ENCODE measurements around the gene OR6Y1.

Gene OR6Y1

DNA sequence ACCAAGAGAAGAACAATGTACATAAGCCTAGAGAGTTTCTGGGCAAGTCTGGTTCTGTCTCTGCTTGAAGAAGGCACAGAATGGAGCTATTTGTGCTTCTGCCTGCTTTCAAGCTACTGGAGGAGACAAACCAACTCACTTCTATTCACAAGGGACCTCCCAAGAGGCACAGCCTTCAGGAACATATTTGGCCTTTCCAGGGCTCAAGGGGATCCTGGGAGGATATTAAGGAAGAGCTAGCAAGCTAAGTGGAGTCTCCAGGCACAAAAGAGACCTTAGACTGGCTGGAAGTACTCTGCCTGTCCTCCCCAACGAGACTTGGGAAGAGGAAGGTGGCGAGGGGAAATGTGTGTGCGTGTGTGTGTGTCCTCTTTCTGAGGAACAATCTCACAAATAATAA is at the start of gene OR6Y1:
TSS of gene OR6Y1 (minus strand) at position 54 of the 400 bp plus-strand sequence. CDS start 6,300 bp downstream, outside the sequence.
- no peak for DNase-seq

- no peak for DNase-seq
Measured at GRCh38 chr1:158600735-158601134, 46.5 kb upstream of the OR6Y1 start.

- no peak for DNase-seq
Measured at GRCh38 chr1:158586942-158587341, 32.7 kb upstream of the OR6Y1 start.

GRCh38 chr1:158583962-158584361 is 29.8 kb upstream of the OR6Y1 start:
- DNase-seq: no peak

GRCh38 chr1:158579733-158580132 is 25.5 kb upstream of the OR6Y1 start, which contains the start of gene OR10X1:
Gene OR10X1, minus strand, starts transcription at chr1:158579899. Its CDS starts 0 bp downstream, at chr1:158579899.
- DNase-seq: no peak

- no peak for DNase-seq
Measured at GRCh38 chr1:158577561-158577960, 23.4 kb upstream of the OR6Y1 start.

DNA sequence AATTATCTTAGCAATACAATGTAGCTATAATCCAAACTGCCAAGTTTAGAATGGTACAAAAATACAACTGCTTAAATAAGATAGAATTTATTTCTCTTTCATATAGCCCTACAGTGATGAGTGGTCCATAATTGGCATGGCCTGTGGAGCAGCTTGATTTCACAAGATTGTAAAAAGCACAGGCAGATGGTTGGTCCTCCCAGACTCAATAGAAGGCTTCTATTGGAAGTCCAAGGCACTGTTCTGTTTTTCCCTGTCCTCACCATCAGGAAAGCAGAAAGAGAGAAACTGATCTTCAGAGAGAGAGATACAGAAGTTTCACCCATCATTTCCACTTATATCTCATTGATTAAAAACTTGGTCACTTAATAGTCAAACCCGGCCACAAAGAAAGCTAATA is 18.0 kb upstream of the OR6Y1 start:
- no peak for DNase-seq

DNA sequence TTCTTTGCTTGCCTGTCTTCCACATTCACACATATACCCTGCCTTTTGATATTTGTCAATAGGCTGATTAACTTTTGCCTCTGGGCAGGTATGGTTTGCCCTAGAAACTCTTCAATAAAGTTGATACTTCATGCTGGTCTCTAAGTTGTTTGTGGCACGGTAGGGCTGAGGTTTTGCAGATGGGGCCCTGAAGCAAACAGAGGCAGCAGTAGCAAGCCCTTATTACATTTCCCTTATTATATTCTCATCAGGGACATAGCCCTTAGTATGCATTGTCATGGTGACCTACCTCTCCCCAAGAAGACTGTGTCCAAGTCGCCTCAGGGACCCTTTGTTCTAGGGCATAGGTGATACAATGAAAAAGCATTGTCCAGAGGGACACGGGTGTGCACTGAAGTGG is 16.3 kb upstream of the OR6Y1 start, which contains the start of gene OR6P1:
TSS of gene OR6P1 (minus strand) at position 101 of the 400 bp plus-strand sequence. CDS start 6,976 bp downstream, outside the sequence.
- no peak for DNase-seq

DNA sequence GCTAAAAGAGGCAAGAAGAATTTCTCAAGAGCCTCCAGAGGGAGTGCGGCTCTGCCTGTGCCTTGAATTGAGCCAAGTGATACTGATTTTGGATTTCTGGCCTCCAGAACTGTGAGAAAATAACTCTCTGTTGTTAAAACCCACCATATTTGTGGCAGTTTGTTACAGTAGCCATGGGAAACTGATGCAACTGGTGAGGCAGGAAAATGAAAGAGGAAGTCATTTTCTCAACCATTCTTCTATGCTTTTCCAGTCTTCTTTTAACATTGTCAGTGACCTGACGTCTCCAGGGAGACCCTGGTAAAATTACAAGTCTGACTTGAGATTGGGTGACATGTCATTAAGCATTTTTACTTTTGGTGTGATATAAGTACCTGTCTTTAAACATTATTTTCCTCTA is 10.4 kb upstream of the OR6Y1 start:
- no peak for DNase-seq

- DNase-seq: no peak
Measured at GRCh38 chr1:158563853-158564252, 9.6 kb upstream of the OR6Y1 start.

DNA sequence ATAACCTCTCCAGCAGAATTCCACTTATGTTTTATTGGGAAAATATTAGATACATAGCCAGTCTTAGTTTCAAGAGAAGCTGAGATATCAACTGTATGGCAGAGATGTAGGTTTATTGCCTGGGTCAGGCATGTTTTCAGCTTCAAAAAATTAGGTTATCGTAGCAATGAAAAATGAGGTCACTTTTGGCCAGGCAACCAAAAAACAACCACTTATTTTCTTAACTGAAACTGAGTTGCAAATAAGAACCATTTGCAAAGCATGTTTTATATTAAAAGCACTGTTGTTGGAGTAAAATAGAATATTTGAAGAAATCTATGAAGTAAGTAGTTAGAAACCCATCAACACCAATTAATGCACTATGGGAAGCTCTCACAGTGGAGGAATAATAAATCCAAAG is 5.5 kb upstream of the OR6Y1 start:
- no peak for DNase-seq

GRCh38 chr1:158552296-158552695 is 1.9 kb downstream of the OR6Y1 start:
- no peak for DNase-seq

DNA sequence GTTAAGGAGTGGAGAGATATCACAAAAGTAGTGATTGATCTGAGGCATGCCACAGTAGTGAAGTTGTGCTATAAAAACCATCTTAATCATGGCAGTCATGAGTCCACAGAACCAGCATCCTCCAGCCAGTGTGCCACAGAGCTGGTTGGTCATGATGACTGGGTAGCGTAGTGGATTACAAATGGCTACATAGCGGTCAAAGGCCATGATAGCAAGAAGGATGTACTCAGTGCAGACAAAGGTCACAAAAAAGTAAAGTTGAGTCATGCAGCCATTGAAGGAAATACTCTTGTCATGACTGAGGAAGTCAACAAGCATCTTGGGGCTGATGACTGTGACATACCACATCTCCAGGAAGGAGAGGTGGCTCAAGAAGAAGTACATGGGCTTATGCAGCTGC is 6.7 kb downstream of the OR6Y1 start:
- DNase-seq: no peak

DNA sequence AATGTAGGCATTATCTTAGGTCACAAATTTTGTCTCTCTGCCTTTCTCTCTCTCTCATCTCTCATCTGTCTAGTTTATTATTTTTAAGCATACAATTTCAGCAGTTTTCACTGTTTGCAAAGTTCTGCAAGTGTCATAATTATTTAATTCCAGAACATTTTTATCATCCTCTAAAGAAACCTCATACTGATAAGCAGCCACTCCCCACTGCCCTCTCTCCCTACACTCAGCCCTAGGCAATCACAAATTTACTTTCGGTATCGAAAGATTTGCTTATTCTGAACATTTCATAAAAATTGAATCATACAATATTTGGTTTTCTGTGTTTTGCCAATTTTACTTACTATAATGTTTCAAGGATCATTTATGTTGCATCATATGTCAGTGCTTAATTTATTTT is 16.6 kb downstream of the OR6Y1 start:
- no peak for DNase-seq

GRCh38 chr1:158534496-158534895 is 19.7 kb downstream of the OR6Y1 start:
- no peak for DNase-seq

GRCh38 chr1:158527190-158527815 is 26.9 kb downstream of the OR6Y1 start:
- no peak for DNase-seq

DNA sequence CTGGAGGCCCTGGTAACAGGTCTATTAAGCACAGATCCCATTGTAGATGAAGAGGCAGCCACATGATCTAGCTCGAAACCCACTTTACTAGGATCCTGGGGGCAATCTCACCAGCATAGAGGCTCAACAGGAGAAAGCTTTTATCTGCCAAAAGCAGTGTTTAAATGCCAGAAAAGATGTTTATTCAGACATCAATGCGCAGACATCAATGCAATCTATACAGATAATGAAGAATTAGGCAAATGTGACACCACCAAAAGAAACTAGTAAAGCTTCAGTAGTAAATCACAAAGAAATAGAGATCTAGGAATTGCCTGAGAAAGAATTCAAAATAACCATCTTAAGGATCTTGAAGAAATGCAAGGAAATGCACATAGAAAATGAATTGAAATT is 32.5 kb downstream of the OR6Y1 start:
- no peak for DNase-seq

DNA sequence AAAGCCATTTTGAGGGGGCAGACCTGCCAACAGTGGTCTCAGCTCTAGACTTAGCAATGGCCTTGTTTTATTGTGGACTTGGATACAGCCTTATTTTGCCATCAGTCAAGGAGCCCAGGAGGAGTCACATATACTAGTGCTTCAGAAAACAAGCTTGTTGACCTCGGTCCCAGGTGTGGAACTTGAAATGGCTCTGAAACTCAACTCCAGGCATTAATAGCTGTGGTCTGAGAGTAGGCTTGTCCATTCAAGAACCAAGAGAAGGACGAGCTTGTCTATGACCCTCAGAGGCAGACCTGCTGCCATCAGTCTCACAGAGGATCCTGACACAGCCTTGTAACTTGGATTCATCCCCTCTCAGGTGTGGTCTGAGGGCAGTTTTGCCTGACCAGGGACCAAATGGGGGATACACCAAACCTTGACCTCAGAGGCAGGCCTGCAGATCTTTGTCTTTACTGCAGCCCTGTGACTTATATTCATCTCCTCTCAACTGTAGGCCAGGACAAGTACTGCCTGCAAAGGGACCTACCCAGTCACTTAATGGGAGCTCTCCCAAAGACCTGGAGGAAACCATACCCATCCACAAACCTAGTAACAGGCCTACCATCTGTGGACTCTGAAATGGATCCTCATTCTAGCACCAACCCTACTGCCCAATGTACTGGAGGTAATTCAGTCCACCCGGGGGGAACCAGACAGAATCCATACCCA is 33.1 kb downstream of the OR6Y1 start:
- no peak for DNase-seq

GRCh38 chr1:158520021-158520420 is 34.2 kb downstream of the OR6Y1 start:
- DNase-seq: no peak

GRCh38 chr1:158516966-158517365 is 37.2 kb downstream of the OR6Y1 start:
- no peak for DNase-seq

- no peak for DNase-seq
Measured at GRCh38 chr1:158509471-158510156, 44.6 kb downstream of the OR6Y1 start.

DNA sequence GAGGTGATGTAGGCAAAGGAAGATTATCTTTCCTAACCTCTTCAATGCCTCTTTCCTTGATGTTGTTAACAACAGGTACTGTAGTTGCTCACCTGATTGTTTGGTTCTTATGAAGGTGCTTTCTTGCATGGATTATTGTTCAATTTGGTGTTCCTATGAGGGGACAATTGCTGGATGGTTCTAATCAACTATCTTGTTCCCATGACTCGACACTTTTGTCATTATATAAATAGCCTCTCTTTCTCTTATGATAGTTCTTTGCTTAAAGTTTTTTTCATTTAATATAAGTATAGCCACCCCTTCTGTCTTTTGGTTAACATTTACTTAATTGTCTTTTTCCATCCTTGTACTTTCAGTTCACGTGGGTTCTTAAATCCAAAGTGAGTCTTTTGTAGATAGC is 46.7 kb downstream of the OR6Y1 start:
- no peak for DNase-seq

- DNase-seq: no peak
Measured at GRCh38 chr1:158506369-158506987, 47.7 kb downstream of the OR6Y1 start.
